ENCODE data around the gene MAML2. TPM values are rescaled to one million over a fixed set of nuclear protein-coding genes. Genes with fewer than 3 reads are reported as not detected.

Gene MAML2
- total and polyA plus RNA-seq, 2 experiments from 2014 or later = 2.0 to 7.1 TPM

DNA sequence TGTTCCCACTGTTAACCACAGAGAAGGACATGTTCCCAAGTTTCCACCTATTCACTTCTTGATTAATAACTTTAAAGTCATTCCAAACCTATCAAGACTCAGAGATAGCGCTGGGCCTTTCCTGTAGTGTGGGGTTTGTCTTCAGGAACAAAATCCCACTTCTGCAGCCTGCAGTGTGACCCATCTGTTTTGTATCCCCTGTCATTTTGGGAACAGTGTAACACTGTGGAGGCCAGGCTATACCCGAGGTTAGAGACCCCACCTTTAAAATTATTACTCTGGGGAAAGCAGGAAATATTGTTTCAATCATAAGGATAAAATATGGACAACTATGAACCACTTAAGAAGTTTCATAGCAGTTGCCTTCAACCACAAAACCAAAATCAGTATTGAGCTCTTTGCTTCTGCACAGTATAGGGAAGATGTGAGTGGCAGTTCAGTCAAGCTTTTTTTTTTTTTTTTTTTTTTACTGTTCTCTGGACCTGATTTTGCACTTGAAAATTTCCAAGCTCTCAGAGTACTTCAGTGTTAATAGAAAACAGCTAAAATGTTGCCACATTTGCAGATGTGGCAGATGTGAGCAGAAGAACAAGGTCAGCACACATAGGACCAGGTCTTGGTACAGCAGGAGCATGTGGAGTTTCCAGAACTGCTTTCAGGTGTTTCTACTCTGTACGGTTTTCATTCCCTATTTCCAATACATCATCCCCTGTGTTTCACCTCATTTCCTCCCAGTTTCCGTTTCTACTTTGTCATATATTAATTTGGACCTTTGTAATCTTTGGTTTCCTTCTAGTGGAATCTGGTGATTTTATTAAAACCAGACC is 121.5 kb downstream of the MAML2 start (continued):
- TF ChIP-seq ETS1 (IDR thresholded peaks at IDR 0.05) (no peak), STAT1 (IDR thresholded peaks at IDR 0.05; ENCODE audit: unreplicated experiment) (no peak), CTCF (conservative IDR thresholded peaks at IDR 0.05; ENCODE audit: low read depth in 2 of 2) (no peak), POLR2AphosphoS5 (IDR thresholded peaks at IDR 0.05; ENCODE audit: low read depth) (no peak), REST (IDR thresholded peaks at IDR 0.05; ENCODE audit: unreplicated experiment) (no peak), EZH2phosphoT487 (IDR thresholded peaks at IDR 0.05; ENCODE audit: unreplicated experiment) (no peak), CREB1 (CRISPR knock-in tag; IDR thresholded peaks at IDR 0.05; ENCODE audit: low read depth) (no peak), ZNF331 (CRISPR knock-in tag; IDR thresholded peaks at IDR 0.05; ENCODE audit: low read depth) (no peak), NANOG (IDR thresholded peaks at IDR 0.05; ENCODE audit: borderline replicate concordance) (no peak), ZNF114 (CRISPR knock-in tag; IDR thresholded peaks at IDR 0.05) (no peak)

GRCh38 chr11:96219981-96220623 is 122.9 kb downstream of the MAML2 start:
- Histone ChIP-seq H4K20me1 (replicated peaks; ENCODE audit: insufficient read depth) (no peaks in the 10 kb centered on the region), H3K27ac (ENCODE audit: low read depth) (peak overlapping the region; percentile 68; the same call in 1 of the 2 replicates), H3K79me2 (replicated peaks; ENCODE audit: insufficient read depth) (no peaks in the 10 kb centered on the region), H3K9me2 (ENCODE audit: insufficient read depth) (peaks cover 3% of the 10 kb centered on the region; the same call in 1 of the 2 replicates), H3K4me2 (peak overlapping the region; percentile 35; the same call in 1 of the 2 replicates), H3K27me3 (ENCODE audit: insufficient read depth) (no peaks in the 10 kb centered on the region), H3K36me3 (ENCODE audit: insufficient read depth) (no peaks in the 10 kb centered on the region), H3K4me1 (ENCODE audit: insufficient read depth) (peaks cover 22% of the 10 kb centered on the region), H2AFZ (no peak overlapping the region), H3F3A (replicated peaks; ENCODE audit: low read depth) (no peaks in the 10 kb centered on the region), H3K4me3 (no peak overlapping the region)
- no peaks in the 10 kb centered on the region; the same call in 2 of the 3 replicates for H3K9me3 Mint-ChIP-seq
- no peaks in the 10 kb centered on the region for H3K36me3 Mint-ChIP-seq (ENCODE audit: low read depth)
- DNase-seq (ENCODE audit: low spot score) = peak; percentile 45
- H3K4me1 Mint-ChIP-seq = peaks cover 23% of the 10 kb centered on the region
- H3K27ac Mint-ChIP-seq = peak overlapping the region; percentile 20; the same call in 1 of the 2 replicates
- H3K27me3 Mint-ChIP-seq (ENCODE audit: insufficient read depth, low read depth, poor library complexity) = no peaks in the 10 kb centered on the region
- H3K4me3 Mint-ChIP-seq = no peak overlapping the region
- ATAC-seq = peak; percentile 62
- no peak for TF ChIP-seq POLR2AphosphoS5 (IDR thresholded peaks at IDR 0.05; ENCODE audit: low read depth)
- TF ChIP-seq, protein P1, sequence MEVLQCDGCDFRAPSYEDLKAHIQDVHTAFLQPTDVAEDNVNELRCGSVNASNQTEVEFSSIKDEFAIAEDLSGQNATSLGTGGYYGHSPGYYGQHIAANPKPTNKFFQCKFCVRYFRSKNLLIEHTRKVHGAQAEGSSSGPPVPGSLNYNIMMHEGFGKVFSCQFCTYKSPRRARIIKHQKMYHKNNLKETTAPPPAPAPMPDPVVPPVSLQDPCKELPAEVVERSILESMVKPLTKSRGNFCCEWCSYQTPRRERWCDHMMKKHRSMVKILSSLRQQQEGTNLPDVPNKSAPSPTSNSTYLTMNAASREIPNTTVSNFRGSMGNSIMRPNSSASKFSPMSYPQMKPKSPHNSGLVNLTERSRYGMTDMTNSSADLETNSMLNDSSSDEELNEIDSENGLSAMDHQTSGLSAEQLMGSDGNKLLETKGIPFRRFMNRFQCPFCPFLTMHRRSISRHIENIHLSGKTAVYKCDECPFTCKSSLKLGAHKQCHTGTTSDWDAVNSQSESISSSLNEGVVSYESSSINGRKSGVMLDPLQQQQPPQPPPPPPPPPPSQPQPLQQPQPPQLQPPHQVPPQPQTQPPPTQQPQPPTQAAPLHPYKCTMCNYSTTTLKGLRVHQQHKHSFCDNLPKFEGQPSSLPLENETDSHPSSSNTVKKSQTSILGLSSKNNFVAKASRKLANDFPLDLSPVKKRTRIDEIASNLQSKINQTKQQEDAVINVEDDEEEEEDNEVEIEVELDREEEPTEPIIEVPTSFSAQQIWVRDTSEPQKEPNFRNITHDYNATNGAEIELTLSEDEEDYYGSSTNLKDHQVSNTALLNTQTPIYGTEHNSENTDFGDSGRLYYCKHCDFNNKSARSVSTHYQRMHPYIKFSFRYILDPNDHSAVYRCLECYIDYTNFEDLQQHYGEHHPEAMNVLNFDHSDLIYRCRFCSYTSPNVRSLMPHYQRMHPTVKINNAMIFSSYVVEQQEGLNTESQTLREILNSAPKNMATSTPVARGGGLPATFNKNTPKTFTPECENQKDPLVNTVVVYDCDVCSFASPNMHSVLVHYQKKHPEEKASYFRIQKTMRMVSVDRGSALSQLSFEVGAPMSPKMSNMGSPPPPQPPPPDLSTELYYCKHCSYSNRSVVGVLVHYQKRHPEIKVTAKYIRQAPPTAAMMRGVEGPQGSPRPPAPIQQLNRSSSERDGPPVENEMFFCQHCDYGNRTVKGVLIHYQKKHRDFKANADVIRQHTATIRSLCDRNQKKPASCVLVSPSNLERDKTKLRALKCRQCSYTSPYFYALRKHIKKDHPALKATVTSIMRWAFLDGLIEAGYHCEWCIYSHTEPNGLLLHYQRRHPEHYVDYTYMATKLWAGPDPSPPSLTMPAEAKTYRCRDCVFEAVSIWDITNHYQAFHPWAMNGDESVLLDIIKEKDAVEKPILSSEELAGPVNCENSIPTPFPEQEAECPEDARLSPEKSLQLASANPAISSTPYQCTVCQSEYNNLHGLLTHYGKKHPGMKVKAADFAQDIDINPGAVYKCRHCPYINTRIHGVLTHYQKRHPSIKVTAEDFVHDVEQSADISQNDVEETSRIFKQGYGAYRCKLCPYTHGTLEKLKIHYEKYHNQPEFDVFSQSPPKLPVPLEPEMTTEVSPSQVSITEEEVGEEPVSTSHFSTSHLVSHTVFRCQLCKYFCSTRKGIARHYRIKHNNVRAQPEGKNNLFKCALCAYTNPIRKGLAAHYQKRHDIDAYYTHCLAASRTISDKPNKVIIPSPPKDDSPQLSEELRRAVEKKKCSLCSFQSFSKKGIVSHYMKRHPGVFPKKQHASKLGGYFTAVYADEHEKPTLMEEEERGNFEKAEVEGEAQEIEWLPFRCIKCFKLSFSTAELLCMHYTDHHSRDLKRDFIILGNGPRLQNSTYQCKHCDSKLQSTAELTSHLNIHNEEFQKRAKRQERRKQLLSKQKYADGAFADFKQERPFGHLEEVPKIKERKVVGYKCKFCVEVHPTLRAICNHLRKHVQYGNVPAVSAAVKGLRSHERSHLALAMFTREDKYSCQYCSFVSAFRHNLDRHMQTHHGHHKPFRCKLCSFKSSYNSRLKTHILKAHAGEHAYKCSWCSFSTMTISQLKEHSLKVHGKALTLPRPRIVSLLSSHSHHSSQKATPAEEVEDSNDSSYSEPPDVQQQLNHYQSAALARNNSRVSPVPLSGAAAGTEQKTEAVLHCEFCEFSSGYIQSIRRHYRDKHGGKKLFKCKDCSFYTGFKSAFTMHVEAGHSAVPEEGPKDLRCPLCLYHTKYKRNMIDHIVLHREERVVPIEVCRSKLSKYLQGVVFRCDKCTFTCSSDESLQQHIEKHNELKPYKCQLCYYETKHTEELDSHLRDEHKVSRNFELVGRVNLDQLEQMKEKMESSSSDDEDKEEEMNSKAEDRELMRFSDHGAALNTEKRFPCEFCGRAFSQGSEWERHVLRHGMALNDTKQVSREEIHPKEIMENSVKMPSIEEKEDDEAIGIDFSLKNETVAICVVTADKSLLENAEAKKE (CRISPR knock-in tag; IDR thresholded peaks at IDR 0.05) = no peak

Data from GM23338 (cell line).